ENCODE measurements around the gene RREB1.
A peak's percentile ranks its signal among the peaks of the same experiment; 100 is the strongest.

Gene RREB1

DNA sequence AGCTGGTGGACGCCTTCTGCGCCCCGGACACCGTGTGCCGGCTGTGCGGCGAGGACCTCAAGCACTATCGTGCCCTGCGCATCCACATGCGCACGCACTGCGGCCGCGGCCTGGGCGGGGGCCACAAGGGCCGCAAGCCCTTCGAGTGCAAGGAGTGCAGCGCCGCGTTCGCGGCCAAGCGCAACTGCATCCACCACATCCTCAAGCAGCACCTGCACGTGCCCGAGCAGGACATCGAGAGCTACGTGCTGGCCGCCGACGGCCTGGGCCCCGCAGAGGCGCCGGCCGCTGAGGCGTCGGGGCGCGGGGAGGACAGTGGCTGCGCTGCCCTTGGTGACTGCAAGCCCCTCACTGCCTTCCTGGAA is 122.5 kb downstream of the RREB1 start:
- DNase-seq (ENCODE audit: low read depth), result no peak
- H3K4me3 ChIP-seq (ENCODE audit: low read depth, low read length), result no peak overlapping the region
- TF ChIP-seq, protein P1, sequence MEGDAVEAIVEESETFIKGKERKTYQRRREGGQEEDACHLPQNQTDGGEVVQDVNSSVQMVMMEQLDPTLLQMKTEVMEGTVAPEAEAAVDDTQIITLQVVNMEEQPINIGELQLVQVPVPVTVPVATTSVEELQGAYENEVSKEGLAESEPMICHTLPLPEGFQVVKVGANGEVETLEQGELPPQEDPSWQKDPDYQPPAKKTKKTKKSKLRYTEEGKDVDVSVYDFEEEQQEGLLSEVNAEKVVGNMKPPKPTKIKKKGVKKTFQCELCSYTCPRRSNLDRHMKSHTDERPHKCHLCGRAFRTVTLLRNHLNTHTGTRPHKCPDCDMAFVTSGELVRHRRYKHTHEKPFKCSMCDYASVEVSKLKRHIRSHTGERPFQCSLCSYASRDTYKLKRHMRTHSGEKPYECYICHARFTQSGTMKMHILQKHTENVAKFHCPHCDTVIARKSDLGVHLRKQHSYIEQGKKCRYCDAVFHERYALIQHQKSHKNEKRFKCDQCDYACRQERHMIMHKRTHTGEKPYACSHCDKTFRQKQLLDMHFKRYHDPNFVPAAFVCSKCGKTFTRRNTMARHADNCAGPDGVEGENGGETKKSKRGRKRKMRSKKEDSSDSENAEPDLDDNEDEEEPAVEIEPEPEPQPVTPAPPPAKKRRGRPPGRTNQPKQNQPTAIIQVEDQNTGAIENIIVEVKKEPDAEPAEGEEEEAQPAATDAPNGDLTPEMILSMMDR (IDR thresholded peaks at IDR 0.05; ENCODE audit: control insufficient read depth, extremely low read depth, insufficient read depth), result no peak

DNA sequence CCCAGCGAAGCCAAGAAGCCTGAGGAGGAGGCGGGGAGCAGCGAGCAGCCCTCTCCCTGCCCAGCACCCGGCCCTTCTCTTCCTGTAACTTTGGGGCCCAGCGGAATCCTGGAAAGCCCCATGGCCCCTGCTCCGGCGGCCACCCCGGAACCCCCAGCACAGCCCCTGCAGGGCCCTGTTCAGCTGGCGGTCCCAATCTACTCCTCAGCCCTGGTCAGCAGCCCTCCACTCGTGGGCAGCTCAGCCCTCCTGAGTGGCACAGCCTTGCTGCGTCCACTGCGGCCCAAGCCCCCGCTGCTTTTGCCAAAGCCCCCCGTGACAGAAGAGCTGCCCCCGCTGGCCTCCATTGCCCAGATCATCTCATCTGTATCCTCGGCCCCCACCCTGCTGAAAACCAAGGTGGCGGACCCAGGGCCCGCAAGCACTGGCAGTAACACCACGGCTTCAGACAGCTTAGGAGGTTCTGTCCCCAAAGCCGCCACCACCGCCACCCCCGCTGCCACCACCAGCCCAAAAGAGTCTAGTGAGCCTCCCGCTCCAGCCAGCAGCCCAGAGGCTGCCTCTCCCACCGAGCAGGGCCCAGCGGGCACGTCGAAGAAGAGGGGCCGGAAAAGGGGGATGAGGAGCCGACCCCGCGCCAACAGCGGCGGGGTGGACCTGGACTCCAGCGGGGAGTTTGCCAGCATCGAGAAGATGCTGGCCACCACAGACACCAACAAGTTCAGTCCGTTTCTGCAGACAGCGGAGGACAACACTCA is 123.4 kb downstream of the RREB1 start:
- DNase-seq (ENCODE audit: low read depth), result no peak
- TF ChIP-seq, protein P1 (IDR thresholded peaks at IDR 0.05; ENCODE audit: control insufficient read depth, extremely low read depth, insufficient read depth), result no peak
- H3K4me3 ChIP-seq (ENCODE audit: low read depth, low read length), result no peak overlapping the region

DNA sequence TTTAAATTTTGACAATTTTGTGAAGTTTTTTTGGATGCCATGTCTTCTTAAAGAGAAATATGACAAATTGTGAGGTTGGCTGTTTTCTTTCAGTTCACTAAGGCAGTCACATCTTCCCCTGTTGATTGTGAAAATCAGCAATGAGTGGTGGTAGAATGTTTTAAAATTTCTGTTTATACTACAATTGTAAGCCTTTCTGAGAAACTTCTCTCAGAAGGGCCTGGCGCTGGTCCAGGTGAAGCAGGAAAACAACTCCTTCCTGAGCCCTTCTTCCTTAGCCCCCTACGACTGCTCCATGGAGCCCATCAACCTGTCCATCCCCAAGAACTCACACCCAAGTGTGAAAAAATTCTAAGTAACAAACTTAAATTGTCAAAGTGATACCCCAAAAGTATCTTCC is 124.6 kb downstream of the RREB1 start:
- DNase-seq (ENCODE audit: low read depth), result no peak
- TF ChIP-seq, protein P1 (IDR thresholded peaks at IDR 0.05; ENCODE audit: control insufficient read depth, extremely low read depth, insufficient read depth), result no peak
- no peak overlapping the region for H3K4me3 ChIP-seq (ENCODE audit: low read depth, low read length)

DNA sequence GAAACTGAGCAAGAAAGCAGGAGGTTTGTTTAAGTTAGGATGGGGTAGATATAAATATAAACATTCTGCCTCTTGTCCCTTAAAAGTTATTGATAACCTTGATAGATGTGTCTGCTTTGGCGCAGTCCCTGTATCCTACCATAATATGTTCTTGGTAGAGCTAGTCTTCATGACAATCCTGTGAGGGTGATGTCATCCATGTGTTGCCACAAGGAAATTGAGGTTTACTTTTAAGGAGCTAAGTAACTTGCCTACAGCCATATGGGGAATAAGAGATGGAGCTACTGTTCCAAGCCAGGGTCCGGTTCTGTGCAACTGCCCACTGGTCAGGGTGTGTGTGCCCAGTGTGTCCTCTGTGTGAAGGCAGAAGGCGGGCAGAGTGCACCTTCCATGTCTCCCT is 126.8 kb downstream of the RREB1 start:
- TF ChIP-seq, protein P1 (IDR thresholded peaks at IDR 0.05; ENCODE audit: control insufficient read depth, extremely low read depth, insufficient read depth), result no peak
- no peak overlapping the region for H3K4me3 ChIP-seq (ENCODE audit: low read depth, low read length)
- no peak for DNase-seq (ENCODE audit: low read depth)

DNA sequence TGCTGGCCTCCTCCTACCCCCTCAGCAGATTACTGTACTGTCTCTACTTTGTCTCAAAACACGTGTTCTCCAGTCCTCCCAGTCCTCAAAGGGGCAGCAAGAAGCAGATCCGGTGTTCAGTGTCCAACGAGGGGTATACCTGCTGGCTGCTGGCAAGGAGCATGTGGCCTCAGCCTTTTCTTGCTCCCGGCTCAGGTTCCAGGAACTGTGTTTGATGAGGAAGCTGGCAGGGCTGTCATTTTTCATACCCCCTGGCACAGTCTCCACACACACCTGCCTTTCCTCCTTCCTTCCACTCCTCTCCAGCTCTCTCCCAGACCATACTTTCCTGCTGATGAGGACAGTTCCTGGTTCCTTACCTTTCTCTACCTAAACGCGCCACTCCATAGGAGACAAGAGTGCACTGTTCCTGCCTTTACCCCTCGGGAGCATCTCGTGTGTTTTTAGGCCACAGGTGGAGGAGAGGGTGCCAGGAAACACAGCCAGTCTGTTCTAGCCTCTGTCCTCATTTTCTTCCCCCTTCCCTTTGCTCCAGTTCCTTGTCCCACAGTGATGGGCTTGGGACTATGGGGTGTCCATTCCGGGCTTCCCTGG is 128.0 kb downstream of the RREB1 start:
- peak overlapping the region; percentile 35 for H3K4me3 ChIP-seq (ENCODE audit: low read depth, low read length)
- DNase-seq (ENCODE audit: low read depth), result peak; percentile 95
- TF ChIP-seq, protein P1 (IDR thresholded peaks at IDR 0.05; ENCODE audit: control insufficient read depth, extremely low read depth, insufficient read depth), result no peak

DNA sequence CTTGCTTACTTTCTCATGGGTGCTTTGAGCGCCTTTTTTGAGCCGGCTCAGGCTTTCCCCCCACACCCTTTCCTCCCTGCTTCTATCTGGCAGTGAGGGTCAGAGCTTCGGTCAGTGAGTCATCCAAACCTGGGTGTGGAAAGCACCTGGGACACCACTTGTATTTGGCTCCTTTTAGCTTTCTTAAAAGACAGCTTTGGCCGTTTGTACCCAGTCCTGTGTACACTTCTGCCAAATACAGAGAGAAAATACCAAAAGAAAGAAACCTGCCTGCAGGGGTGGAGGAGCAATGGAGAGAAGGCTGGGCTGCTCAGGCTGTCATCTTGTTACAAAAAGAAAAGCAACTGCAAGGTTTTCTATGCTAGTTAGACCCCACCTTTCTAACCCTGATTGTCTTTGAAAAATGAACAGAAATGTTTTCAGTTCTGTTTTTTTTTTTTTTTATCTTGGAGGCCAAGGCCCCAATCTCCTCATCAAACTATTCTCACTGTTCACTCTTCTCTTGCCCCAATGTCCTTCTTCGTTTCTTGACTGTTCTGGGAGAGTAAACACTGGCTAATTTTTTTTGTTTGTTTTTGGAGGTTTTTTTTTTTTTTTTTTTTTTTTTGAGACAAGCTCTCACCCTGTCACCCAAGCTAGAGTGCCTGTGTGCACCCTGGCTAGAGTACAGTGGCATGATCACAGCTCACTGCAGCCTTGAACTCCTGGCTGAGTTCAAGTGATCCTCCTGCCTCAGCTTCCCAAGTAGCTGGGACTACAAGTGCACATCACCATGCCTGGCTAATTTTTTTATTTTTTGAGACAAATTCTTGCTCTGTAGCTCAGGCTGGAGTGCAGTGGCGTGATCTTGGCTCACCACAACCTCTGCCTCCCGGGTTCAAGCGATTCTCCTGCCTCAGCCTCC is 128.8 kb downstream of the RREB1 start:
- peak overlapping the region; percentile 35 for H3K4me3 ChIP-seq (ENCODE audit: low read depth, low read length)
- DNase-seq (ENCODE audit: low read depth), result peak; percentile 76
- TF ChIP-seq, protein P1 (IDR thresholded peaks at IDR 0.05; ENCODE audit: control insufficient read depth, extremely low read depth, insufficient read depth), result no peak
